Measurements from ENCODE around the gene N4BP2.
"Not testable (repeated sequence)": the region's sequence is repeated elsewhere in the genome, so short reads cannot be mapped to it uniquely, and the experiment has no call there.

The N4BP2 gene

GRCh38 chr4:40093400-40093799, 36.8 kb downstream of the N4BP2 start:
- not testable (repeated sequence) for DNase-seq

GRCh38 chr4:40099010-40099409, 42.4 kb downstream of the N4BP2 start:
- DNase-seq: no peak

DNA sequence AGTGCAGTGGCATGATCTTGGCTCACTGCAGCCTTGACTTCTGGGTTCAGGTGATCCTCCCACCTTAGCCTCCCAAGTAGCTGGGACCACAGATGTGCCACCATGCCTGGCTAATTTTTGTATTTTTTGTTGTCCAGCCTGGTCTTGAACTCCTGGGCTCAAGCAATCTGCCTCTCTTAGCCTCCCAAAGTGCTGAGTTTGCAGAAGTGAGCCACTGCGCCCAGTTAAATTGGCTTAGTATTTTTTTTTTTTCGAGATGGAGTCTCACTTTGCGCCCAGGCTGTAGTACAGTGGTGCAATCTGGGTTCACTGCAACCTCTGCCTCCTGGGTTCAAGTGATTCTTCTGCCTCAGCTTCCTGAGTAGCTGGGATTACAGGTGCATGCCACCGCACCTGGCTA, 50.5 kb downstream of the N4BP2 start:
- not testable (repeated sequence) for DNase-seq

DNA sequence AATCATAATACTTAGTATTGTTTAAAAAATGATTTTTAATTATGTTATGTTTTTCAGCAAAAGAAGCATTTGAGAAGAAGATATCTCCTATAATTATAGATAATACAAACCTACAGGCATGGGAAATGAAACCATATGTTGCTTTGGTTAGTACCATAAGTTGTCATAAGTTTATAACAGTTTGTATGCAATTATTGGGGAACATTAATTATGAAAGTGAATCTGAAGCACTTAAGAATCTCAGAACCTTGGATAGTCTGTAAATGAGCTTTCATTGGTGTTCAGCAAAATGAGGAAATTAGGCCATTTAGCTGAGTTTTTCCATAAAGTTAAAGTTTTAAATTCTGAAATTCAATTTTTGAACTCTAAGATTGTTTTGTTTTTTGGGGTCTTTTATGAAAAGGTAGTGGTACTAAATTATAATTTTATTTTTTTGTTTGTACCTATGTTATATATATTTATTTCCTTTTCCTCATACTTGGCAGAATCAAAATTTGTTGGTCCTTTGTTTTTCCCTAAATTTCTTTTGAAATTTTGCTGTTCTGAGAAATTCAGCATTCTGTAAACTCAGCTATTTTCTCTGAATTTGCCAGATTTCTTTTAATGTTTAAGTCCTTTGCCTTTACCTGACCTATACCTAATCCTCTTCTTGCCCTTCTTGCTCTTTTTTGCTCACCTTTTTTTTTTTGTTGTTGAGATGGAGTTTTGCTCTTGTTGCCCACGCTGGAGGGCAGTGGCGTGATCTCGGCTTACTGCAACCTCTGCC, 55.6 kb downstream of the N4BP2 start:
- DNase-seq: no peak

- DNase-seq: no peak
Measured at GRCh38 chr4:40114206-40114605, 57.6 kb downstream of the N4BP2 start.

- DNase-seq: no peak
Measured at GRCh38 chr4:40118861-40119260, 62.2 kb downstream of the N4BP2 start.

DNA sequence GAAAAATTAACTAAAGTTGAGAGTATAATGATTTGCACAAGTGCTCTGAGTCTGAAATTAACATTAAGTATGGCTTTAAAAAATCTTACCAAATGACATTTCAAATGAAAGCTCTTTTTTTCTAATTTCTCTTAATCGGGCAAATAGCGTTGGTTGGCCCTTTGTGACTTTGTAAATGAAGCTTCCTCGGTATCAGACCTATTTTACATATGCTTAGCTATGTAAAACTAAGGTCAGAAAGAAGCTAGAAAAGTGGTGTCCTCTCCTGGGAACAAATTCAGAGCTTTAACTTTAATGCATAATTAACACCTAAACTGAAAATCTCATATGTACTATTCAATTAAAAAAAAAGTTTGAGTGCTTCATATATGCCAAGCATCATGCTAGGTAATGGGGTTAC, 62.7 kb downstream of the N4BP2 start:
- no peak for DNase-seq

GRCh38 chr4:40121515-40121914, 64.9 kb downstream of the N4BP2 start:
- DNase-seq: no peak

- no peak for DNase-seq
Measured at GRCh38 chr4:40122941-40123340, 66.3 kb downstream of the N4BP2 start.

DNA sequence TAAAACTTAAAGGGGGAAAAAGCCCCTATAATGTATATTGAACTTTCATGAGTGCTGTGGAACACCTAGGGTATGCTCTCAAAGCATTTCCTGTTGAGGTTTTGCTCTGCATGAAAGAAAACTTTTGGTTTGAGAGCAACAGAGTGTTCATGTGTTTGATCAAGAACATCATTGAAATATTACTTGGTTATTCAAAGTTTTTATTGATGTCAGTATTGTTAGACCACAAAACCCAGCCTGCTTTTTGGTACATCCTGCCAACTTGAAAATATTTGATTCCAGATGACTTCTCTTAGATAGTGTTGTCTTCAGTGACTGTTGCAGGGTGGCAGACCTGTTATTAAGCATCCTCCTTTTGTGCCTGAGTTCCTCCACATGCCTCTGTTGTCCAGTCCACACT, 68.0 kb downstream of the N4BP2 start:
- no peak for DNase-seq

GRCh38 chr4:40130401-40131036, 73.9 kb downstream of the N4BP2 start:
- DNase-seq: no peak

GRCh38 chr4:40132816-40133215, 76.2 kb downstream of the N4BP2 start:
- no peak for DNase-seq

DNA sequence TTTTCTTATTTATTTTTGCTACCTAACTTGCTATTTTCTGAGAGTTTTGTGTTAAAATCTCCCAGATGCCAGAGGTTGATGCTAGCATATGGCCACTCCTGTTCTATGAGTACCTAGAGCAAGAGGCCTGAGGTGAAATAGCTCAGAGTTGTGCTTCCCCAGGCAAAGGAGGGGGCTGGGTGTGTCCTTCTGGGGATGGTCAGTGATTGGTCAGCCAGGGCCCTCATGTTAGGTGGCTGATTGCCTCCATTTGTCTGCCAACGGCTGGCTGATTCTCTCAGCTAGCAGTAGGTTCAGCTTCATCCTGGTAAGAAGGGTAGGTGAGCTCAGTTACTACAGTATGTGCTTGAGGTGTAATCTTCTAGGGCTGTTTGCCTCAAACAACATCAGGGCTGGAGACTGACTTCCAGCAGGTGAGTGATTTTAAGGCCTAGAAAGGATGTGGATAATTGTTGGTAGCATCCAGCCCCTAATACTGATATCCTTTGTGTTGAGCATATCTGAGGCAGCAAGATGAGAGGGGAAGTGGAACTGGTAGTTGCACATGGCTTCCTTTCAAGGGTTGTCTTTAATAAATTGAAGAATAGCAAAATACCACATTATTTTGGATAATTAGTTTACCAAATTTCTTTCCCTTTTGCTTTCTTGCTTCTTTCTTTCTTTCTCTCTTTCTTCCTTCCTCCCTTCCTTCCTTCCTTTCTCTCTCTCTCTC, 77.7 kb downstream of the N4BP2 start:
- no peak for DNase-seq

- DNase-seq: not testable (repeated sequence)
Measured at GRCh38 chr4:40136202-40136601, 79.6 kb downstream of the N4BP2 start.

GRCh38 chr4:40140196-40140595, 83.5 kb downstream of the N4BP2 start:
- DNase-seq: no peak

DNA sequence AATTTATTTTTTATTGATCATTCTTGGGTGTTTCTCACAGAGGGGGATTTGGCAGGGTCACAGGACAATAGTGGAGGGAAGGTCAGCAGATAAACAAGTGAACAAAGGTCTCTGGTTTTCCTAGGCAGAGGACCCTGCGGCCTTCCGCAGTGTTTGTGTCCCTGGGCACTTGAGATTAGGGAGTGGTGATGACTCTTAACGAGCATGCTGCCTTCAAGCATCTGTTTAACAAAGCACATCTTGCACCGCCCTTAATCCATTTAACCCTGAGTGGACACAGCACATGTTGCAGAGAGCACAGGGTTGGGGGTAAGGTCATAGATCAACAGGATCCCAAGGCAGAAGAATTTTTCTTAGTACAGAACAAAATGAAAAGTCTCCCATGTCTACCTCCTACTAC, 83.9 kb downstream of the N4BP2 start:
- DNase-seq: not testable (repeated sequence)

GRCh38 chr4:40143926-40144508, 87.4 kb downstream of the N4BP2 start:
- DNase-seq: no peak

- DNase-seq: no peak
Measured at GRCh38 chr4:40144716-40145115, 88.1 kb downstream of the N4BP2 start.

DNA sequence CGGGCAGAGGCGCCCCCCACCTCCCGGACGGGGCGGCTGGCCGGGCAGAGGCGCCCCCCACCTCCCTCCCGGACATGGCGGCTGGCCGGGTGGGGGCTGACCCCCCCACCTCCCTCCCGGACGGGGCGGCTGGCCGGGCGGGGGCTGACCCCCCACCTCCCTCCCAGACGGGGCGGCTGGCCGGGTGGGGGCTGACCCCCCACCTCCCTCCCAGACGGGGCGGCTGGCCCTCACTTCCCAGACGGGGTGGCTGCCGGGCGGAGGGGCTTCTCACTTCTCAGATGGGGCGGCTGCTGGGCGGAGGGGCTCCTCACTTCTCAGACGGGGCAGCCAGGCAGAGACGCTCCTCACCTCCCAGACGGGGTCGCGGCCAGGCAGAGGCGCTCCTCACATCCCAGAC, 90.8 kb downstream of the N4BP2 start:
- not testable (repeated sequence) for DNase-seq

GRCh38 chr4:40149960-40150385, 93.3 kb downstream of the N4BP2 start:
- peak; percentile 57 for DNase-seq

- no peak for DNase-seq
Measured at GRCh38 chr4:40150932-40151331, 94.3 kb downstream of the N4BP2 start.

DNA sequence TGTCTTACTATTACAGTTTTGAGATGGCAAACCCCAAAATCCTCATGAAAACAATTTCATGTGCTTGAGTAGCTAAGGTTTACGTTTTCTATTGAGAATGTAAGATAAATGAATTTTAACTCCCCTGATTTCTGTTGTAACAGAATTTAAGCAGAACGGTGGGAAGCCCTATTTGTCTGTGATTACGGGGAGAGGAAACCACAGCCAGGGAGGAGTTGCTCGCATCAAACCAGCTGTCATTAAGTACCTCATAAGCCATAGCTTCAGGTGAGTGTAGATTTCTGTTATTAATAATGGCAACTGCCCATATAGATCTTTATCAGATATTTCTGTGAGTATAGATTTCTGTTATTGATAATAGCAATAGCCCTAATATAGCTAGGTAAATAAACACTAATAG, 96.0 kb downstream of the N4BP2 start:
- no peak for DNase-seq

DNA sequence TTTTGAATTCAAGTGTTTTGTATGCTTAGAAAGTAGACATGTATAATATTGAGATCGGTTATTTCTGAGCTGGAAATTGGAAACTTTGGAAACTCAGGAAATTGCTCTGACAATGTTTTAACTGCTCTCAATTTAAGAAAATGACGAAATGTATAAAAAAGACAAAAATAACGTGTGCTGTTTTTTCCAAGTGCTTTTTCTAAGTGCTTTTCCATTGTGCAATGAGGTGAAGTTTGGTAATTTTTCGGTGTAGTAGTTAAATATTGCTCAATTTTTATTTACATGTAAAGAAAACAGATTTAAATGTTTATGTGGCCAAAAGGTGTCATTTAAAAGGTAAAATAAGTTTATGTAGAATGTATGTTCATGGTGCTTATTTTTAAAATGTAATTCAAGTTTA, 100.8 kb downstream of the N4BP2 start:
- no peak for DNase-seq

GRCh38 chr4:40160258-40160657, 103.6 kb downstream of the N4BP2 start:
- no peak for DNase-seq

Data from activated CD4-positive, alpha-beta T cell treated with anti-CD3 and anti-CD28 coated beads for 1 hour (primary cell).